HG03432 (cell line): ENCODE results near the gene AFMID.
"Not testable (repeated sequence)": the region's sequence is repeated elsewhere in the genome, so short reads cannot be mapped to it uniquely, and the experiment has no call there.

Experiments
- ATAC-seq: cut with Tn5 transposase; IDR thresholded peaks from one replicate; pipeline ENCODE4 v1.9.1; 2021; ENCODE audit warnings: mild to moderate bottlenecking, moderate library complexity; ENCODE audit not compliant: unreplicated experiment

Gene AFMID

DNA sequence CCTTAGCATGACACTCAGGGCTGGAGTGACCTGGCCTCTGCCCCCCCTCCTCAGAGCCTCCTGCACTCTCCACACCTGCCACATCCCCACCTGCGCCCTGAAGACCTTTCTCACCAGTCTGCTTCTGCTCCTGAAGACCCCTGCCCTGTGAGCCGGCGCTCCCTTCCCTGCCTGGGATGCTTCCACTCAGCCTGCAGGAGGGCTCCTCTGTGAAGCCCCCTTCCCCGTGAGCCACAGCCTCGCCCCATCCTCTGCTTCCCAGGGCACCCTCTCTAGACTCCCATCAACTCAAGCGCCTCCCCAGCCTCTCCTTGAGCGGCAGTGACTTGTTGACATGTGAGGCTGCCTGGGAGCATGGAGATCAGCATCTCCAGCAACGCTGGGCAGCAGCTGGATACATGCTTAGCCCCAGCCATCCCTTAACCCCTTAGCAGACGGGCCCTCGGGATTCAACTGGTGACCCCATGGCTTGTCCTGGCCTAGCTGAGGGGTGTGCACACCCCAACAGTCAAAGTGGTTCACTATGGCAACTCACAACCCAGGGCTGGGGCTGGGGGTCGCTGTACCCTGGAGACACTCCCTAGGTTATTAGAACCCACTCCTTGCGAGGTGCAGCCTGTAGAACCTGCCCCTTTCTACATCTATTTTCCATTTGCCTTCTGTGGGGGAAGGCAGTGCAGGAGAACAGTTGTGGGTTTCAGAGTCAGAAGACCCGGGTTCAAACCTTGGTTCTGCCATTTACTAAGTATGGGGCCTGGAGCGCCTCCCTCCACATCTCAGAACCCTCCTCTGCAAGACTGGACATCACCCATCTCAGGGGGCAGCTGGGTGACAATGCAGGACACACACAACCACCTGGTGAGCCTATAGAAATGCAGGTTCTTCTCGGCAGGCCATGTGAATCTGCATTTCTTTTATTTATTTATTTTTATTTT is 65.8 kb downstream of the AFMID start:
- no peak for ATAC-seq

GRCh38 chr17:78253636-78253945 is 66.4 kb downstream of the AFMID start:
- not testable (repeated sequence) for ATAC-seq

- peak; percentile 47 for ATAC-seq
These were observed 66.9 kb downstream of the AFMID start for GRCh38 chr17:78253946-78254672.

GRCh38 chr17:78255029-78255656 is 68.0 kb downstream of the AFMID start:
- no peak for ATAC-seq

GRCh38 chr17:78255953-78256706 is 69.0 kb downstream of the AFMID start:
- no peak for ATAC-seq

DNA sequence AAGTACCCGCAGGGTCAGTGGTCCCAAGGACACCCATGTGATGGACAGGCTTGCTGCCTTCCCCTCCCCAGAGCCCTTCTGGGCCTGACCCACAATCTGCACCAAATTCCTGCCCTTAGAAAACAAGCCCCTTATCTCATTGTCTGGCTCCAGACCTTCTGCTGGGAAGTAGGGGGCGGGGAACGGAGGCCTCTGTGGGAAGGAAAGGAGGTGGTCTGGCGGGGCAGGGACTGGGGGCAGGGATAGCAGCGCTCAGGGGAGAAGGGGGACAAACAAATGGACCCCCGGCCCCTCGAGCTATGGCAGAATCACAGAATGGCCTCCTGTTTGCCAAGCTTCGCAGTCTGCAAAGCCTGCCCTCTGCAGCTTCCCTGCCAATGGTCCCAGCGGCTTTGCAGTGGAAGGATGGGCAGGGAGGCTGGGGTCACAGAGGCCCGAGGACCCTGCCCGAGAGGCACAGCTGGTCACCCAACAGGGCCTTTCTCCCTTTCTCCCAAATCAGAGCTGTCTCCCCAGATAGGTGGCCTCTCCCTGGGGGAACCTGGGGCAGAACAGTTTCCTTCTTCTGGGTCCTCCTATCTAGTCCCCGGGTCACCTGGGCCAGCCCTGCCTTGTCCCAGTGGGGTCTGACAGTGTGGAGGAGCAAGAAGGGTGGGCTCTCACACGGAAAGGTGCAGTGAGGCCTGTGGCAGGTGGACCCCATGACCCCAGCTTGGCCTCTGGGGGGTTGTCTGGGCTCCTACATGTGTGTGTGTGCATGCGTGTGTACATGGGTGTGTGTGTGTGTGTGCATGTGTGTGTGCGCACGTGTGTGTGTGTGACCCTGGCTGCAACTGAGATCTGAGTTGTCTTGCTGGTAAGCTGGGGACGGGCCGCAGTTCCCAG is 69.8 kb downstream of the AFMID start:
- ATAC-seq, result no peak
